Stimulated activated CD8-positive, alpha-beta memory T cell treated with anti-CD3 and anti-CD28 coated beads, Interleukin-2, amount 100 ng/mL, for 48 hours (primary cell): ENCODE results near the gene SVBP.

Source experiments
- DNase-seq, 2 donors: peaks; one replicate each; pipeline ENCODE4 v3.0.0-alpha.2; 2020; ENCODE audit warnings: low read depth in 2 of 2

SVBP gene

GRCh38 chr1:42806171-42806570 lies 11.0 kb downstream of the SVBP start:
- DNase-seq = no peak

GRCh38 chr1:42801832-42802473 lies 15.2 kb downstream of the SVBP start:
- no peak for DNase-seq

DNA sequence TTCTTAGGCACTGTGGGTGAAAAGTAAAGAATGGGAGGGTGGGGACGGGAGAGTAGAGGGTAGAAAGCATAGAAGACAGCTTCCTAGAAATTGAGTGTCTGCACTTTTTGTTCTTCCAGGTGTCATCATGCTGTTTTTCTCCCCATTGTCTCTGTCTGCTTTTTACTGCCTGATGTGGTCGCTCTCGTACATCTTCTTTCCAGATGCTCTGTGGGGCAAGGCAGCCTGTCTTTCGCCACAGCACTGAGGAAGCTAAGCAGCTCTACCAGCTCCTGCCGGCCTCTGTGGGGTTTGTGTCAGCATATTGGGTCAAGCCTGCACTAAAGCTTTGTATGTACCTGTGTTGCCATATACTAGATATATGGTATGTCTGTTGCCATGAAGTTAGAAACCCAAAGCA lies 19.2 kb downstream of the SVBP start:
- no peak for DNase-seq

DNA sequence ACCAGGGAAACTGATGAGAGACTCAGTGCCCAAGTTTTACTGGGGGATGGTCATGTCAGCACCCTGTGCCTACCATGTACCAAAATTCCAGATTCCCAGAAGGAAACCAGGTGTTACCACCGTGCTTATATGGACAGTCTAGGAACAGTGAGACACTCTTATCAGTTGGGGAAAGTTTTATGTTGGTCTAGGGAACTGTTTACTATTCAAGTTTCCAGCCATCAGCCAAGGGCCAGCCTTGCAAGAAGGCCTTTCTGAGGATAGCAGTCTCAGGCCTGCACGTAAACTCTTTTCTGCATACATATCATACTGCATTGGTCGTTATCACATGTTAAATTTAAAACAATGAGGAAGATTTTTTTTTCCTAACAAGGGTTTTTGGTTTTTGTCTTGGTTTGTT lies 19.8 kb downstream of the SVBP start:
- no peak for DNase-seq

DNA sequence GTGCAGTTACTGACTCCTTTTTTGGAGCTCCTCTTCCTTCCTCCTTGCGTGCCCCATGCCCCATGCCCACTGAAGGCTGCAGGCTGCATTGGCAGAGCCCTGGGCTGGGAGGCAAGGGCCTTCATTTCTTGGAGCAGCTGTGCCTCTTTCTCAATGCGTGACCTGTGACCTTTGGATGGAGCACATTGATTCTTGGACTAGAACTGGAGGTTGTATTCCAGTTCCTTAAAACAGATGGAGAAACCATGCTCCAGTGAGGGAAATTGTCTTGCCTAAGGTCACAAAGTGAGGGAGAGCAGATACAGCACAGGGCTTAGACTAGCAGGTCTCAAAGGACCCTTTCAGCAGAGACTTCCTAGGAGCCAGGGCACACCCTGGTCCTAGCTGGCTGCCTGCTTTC lies 23.4 kb downstream of the SVBP start:
- DNase-seq = no peak

- no peak for DNase-seq
These were observed 29.2 kb downstream of the SVBP start for GRCh38 chr1:42788021-42788420.

- no peak for DNase-seq
These were observed 31.1 kb downstream of the SVBP start for GRCh38 chr1:42786097-42786496.

- peak in 1 of 2 donors; percentile 18 for DNase-seq
These were observed 32.1 kb downstream of the SVBP start, which contains the start of gene TMEM269 for GRCh38 chr1:42784946-42785693. Gene TMEM269 (plus strand): TSS chr1:42784991. CDS start chr1:42789894, 4,903 bp downstream.

DNA sequence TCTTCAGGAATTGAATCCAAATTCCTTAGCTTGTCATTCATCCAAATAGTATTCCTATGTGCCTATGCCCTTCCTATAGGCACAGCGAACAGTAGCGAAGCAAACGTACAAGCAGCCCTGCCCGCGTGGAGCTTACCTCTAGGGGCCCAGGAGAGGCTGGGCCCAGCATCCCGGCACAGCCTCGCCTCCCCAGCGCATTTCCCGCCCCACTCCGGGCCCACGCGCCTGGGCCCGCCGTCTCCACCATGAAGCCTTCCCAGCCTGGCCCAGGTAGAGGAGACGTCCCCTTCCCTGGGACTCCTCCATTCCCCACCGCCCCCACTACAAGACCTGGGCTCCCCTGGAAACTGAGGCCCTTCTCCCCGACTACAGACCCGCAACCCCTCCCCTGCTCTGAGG lies 32.7 kb downstream of the SVBP start:
- no peak for DNase-seq

GRCh38 chr1:42783092-42783491 lies 34.1 kb downstream of the SVBP start:
- no peak for DNase-seq

- DNase-seq = no peak
These were observed 37.0 kb downstream of the SVBP start for GRCh38 chr1:42780176-42780575.

DNA sequence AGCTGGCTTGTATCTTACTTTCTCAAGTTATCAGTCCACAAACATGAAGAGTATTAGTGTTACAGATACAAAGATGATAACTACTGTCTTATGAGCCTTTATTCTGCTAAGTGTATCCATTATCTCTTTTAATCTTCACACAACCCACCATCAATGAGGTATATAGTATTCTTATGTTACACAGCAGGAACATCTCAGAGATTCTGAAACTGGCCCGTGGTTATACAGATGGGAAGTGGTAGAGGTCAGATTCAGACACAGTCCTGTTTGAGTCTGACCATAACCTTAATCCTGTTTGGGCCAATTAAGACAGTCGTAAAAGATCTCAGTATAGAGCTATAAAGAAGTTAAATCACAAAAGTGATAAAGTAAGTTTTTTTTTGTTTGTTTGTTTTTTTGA lies 37.5 kb downstream of the SVBP start:
- no peak for DNase-seq

DNA sequence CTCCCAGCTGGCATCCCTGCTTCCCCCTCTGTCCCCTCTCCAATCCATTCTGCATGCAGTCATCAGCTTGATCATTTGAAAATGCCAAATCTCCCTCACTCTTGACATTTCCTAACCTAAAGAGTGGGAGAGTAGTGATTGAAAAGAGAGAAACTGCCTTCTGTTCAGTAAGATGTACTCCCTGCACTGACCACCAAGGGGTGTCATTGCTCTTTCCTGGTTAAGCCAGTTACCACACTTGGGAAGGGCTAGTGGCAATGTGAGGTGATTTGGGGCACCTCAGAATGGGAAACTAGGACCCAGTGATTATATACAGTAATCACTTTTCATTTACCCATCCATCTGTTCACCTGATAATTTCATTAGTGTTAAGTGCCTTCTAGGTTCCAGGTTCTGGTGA lies 39.3 kb downstream of the SVBP start:
- DNase-seq = no peak

- no peak for DNase-seq
These were observed 40.7 kb downstream of the SVBP start for GRCh38 chr1:42776502-42776901.

- DNase-seq = no peak
These were observed 42.2 kb downstream of the SVBP start for GRCh38 chr1:42774928-42775526.

DNA sequence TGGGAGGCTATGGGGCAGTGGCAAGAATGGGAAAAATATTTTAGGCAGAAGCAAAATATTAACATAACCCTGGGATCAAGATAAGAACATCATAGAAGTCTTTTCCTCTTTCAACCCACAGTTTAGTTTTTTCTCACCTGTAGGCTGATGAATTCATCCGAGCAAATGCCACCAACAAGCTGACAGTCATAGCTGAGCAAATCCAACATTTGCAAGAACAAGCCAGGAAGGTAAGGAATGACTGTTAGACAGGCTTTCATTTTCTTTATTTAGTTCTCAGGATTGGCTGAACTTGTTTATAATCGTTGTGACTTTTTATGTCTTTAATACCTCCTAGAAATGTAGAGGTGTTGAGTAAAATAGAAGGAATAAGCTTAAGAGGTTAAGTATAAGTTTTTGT lies 43.8 kb downstream of the SVBP start:
- no peak for DNase-seq

DNA sequence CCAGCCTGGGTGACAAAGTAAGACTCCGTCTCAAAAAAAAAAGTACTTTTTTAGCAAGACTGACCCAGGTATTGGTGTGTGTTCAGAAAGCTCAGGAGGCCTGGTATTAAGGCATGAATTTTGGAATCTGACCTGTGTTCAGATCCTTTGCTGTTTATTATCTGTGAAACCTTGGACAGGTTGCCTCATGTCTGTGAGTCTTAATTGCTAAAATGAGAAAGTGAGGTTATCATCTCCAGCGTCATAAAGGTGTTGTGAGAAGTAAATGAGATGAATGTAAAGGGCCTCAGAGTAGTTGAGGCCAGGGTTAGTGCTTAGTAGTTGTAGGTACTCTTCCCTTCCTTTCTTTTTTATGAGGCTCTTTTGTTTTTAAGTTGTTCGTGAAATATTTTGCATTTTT lies 47.4 kb downstream of the SVBP start:
- DNase-seq = no peak

DNA sequence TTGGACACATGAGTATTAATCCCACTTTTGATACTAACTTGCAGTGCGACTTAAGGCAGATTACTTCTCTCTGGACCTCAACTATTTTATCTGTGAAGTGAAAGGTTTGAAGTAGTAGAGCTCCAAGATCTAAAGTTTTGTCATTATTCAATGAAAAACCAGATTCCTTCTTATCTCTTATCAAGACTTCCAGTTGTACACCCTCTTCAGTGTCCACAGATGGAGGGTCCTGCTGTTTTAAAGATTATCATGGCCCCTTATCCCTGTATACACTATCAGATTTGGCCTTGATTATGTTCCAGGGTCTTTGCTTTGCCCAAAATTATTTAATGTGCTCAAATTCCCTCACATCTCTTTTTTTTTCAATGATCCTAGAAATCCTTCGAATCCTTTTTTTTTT lies 49.0 kb downstream of the SVBP start:
- DNase-seq = no peak

DNA sequence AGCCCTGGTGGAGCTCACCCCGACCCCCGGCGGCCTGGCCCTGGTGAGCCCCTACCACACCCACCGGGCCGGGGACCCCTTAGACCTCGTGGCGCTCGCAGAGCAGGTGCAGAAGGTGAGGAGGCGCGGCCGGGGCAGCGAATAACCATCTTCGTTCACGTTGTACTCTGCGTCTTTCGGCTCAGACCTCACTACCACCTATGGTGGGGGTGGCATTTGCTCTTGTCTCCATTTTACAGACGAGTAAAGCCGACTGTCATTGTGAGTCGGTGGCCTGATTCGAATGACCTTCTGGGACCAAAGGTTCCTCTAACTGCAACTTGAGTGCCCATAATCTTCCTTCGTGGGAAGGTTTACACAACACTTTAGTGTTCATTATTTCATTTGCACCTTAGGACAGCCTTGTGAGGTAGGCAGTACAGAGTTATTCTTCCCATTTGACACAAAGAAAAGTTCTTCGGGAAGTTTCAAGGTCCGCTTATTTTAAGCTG lies 49.6 kb downstream of the SVBP start:
- DNase-seq = no peak

GRCh38 chr1:42766741-42767509 lies 50.3 kb downstream of the SVBP start, which contains the start of the genes C1orf50 and P3H1:
Gene C1orf50 (plus strand): TSS chr1:42767249. CDS start chr1:42767312, 63 bp downstream.
Gene P3H1 (minus strand): TSS chr1:42767028. CDS start chr1:42766971, 57 bp downstream.
- peak; percentile 99 to 100 for DNase-seq

GRCh38 chr1:42765832-42766740 lies 51.1 kb downstream of the SVBP start:
- peak; percentile 41 to 47 for DNase-seq
